Stimulated activated CD8-positive, alpha-beta memory T cell treated with anti-CD3 and anti-CD28 coated beads, Interleukin-4, amount 100 ng/mL, for 1 hour (primary cell): ENCODE results near the gene SASH1.

ENCODE experiments used
- DNase-seq, 2 donors: peaks; one replicate each; pipeline ENCODE4 v3.0.0-alpha.2; 2020; ENCODE audit warnings: low read depth in 2 of 2, low spot score in 1 of 2

SASH1 gene

GRCh38 chr6:148538261-148539190 lies 195.9 kb downstream of the SASH1 start:
- no peak for DNase-seq

- DNase-seq = no peak
Measured at GRCh38 chr6:148543540-148543939, 200.9 kb downstream of the SASH1 start.

GRCh38 chr6:148544421-148544820 lies 201.8 kb downstream of the SASH1 start:
- no peak for DNase-seq

- DNase-seq = no peak
Measured at GRCh38 chr6:148545901-148546300, 203.3 kb downstream of the SASH1 start.

GRCh38 chr6:148547110-148547509 lies 204.5 kb downstream of the SASH1 start:
- no peak for DNase-seq

GRCh38 chr6:148548065-148548748 lies 205.6 kb downstream of the SASH1 start:
- no peak for DNase-seq

- DNase-seq = no peak
Measured at GRCh38 chr6:148548749-148549140, 206.1 kb downstream of the SASH1 start.

- no peak for DNase-seq
Measured at GRCh38 chr6:148550569-148550968, 207.9 kb downstream of the SASH1 start.

GRCh38 chr6:148551226-148551625 lies 208.6 kb downstream of the SASH1 start:
- no peak for DNase-seq

- no peak for DNase-seq
Measured at GRCh38 chr6:148556410-148556809, 213.8 kb downstream of the SASH1 start.

- DNase-seq = no peak
Measured at GRCh38 chr6:148557796-148558321, 215.2 kb downstream of the SASH1 start.

GRCh38 chr6:148559848-148560433 lies 217.3 kb downstream of the SASH1 start:
- DNase-seq = peak; percentile 31 to 46

GRCh38 chr6:148561629-148562028 lies 219.0 kb downstream of the SASH1 start:
- no peak for DNase-seq

- no peak for DNase-seq
Measured at GRCh38 chr6:148563066-148563465, 220.4 kb downstream of the SASH1 start.

GRCh38 chr6:148564494-148565035 lies 221.9 kb downstream of the SASH1 start:
- DNase-seq = no peak

- DNase-seq = no peak
Measured at GRCh38 chr6:148565321-148565926, 222.8 kb downstream of the SASH1 start.

- no peak for DNase-seq
Measured at GRCh38 chr6:148565930-148566663, 223.5 kb downstream of the SASH1 start.

GRCh38 chr6:148566664-148567350 lies 224.2 kb downstream of the SASH1 start:
- DNase-seq = no peak

GRCh38 chr6:148570456-148570855 lies 227.8 kb downstream of the SASH1 start:
- DNase-seq = no peak
